ENCODE measurements around the gene DOK5. TPM values are rescaled to one million over a fixed set of nuclear protein-coding genes. Genes with fewer than 3 reads are reported as not detected.

DOK5 gene
- polyA plus RNA-seq, 1 of the 3 experiments (the other 2 are of a cell fraction): 12.4 TPM

GRCh38 chr20:54646156-54646517 is 170.7 kb downstream of the DOK5 start:
- H3K9me3 ChIP-seq: no peaks in the 10 kb centered on the region
- H2AFZ ChIP-seq (ENCODE audit: low read depth): no peak overlapping the region
- no peak overlapping the region for H3K9ac ChIP-seq
- WGBS (ENCODE audit: low lambda C conversion rate): 42% methylated on average over 4 of the region's 4 CpGs
- CTCF ChIA-PET: interaction anchor here (0.7 to 1.8 kb wide), 14 partner anchors 13 to 1605 kb away, joined by 3 to 14 read pairs (median 4); partner anchors contain the start of gene PFDN4
- H3K27ac ChIP-seq (ENCODE audit: low read depth in 2 of 2, low read length in 1 of 2): no peak overlapping the region
- peaks cover 0 to 9% of the 10 kb centered on the region in 2 experiments; a peak in 2 of 4 replicates for H3K4me1 ChIP-seq (ENCODE audit: control insufficient read depth in 1 of 2, insufficient read depth in 2 of 2, low read depth in 1 of 2, low read length in 1 of 2)
- no peaks in the 10 kb centered on the region for H3F3A ChIP-seq (replicated peaks; ENCODE audit: insufficient read depth)
- no peaks in the 10 kb centered on the region for H4K20me1 ChIP-seq (ENCODE audit: insufficient read depth)
- POLR2A ChIA-PET: no interaction called here
- H3K4me2 ChIP-seq: no peak overlapping the region
- H3K36me3 ChIP-seq (replicated peaks in 1 of 2; ENCODE audit: control insufficient read depth in 1 of 2, insufficient read depth in 2 of 2, low read length in 1 of 2): no peaks in the 10 kb centered on the region
- no peak overlapping the region for H3K4me3 ChIP-seq (ENCODE audit: low read depth in 2 of 2, low read length in 1 of 2)
- H3K27me3 ChIP-seq (ENCODE audit: insufficient read depth): no peaks in the 10 kb centered on the region
- H3K79me2 ChIP-seq (ENCODE audit: insufficient read depth): no peaks in the 10 kb centered on the region
- no peak for TF ChIP-seq NRF1 (IDR thresholded peaks at IDR 0.05; ENCODE audit: low read depth, low read length)
- no peaks in the 10 kb centered on the region for H3K9me2 ChIP-seq
- no peak for DNase-seq

GRCh38 chr20:54648421-54649142 is 173.2 kb downstream of the DOK5 start:
- H3K9me3 ChIP-seq: no peaks in the 10 kb centered on the region
- H3K4me3 ChIP-seq (ENCODE audit: low read depth in 2 of 2, low read length in 1 of 2): no peak overlapping the region
- no peaks in the 10 kb centered on the region for H3F3A ChIP-seq (replicated peaks; ENCODE audit: insufficient read depth)
- no peaks in the 10 kb centered on the region for H3K9me2 ChIP-seq
- H3K27ac ChIP-seq (ENCODE audit: low read depth in 2 of 2, low read length in 1 of 2): no peak overlapping the region
- CTCF ChIA-PET: interaction anchor here (0.6 to 3.8 kb wide), 18 partner anchors 8 to 1910 kb away, joined by 3 to 24 read pairs (median 5); no protein-coding TSS in a partner anchor
- 54% methylated on average over 9 of the region's 9 CpGs for WGBS (ENCODE audit: low lambda C conversion rate)
- H3K79me2 ChIP-seq (ENCODE audit: insufficient read depth): no peaks in the 10 kb centered on the region
- POLR2A ChIA-PET: no interaction called here
- no peak overlapping the region for H3K4me2 ChIP-seq
- no peaks in the 10 kb centered on the region for H3K27me3 ChIP-seq (ENCODE audit: insufficient read depth)
- H3K4me1 ChIP-seq (ENCODE audit: control insufficient read depth in 1 of 2, insufficient read depth in 2 of 2, low read depth in 1 of 2, low read length in 1 of 2): peaks cover 0 to 3% of the 10 kb centered on the region in 2 experiments; a peak in 1 of 4 replicates
- H3K36me3 ChIP-seq (replicated peaks in 1 of 2; ENCODE audit: control insufficient read depth in 1 of 2, insufficient read depth in 2 of 2, low read length in 1 of 2): no peaks in the 10 kb centered on the region
- H2AFZ ChIP-seq (ENCODE audit: low read depth): no peak overlapping the region
- no peak overlapping the region for H3K9ac ChIP-seq
- DNase-seq: no peak
- H4K20me1 ChIP-seq (ENCODE audit: insufficient read depth): no peaks in the 10 kb centered on the region
- TF ChIP-seq NRF1 (IDR thresholded peaks at IDR 0.05; ENCODE audit: low read depth, low read length) (no peak), USF2 (IDR thresholded peaks at IDR 0.05; ENCODE audit: borderline replicate concordance, low read depth, low read length) (no peak), ZBTB33 (IDR thresholded peaks at IDR 0.05; ENCODE audit: borderline replicate concordance, low read depth) (no peak), JUND (IDR thresholded peaks at IDR 0.05) (no peak), EP300 (IDR thresholded peaks at IDR 0.05; ENCODE audit: borderline replicate concordance in 1 of 2, low read depth in 1 of 2, low read length in 1 of 2) (no peak), IRF3 (IDR thresholded peaks at IDR 0.05; ENCODE audit: low read depth, low read length) (no peak), SMC3 (IDR thresholded peaks at IDR 0.05; ENCODE audit: low read depth, low read length) (no peak), MXI1 (IDR thresholded peaks at IDR 0.05; ENCODE audit: low read depth, low read length) (no peak), RAD21 (IDR thresholded peaks at IDR 0.05; ENCODE audit: low read length) (no peak), TAF1 (IDR thresholded peaks at IDR 0.05; ENCODE audit: borderline replicate concordance, low read depth, low read length) (no peak), FOSL2 (IDR thresholded peaks at IDR 0.05; ENCODE audit: borderline replicate concordance, low read depth) (no peak), MAX (IDR thresholded peaks at IDR 0.05; ENCODE audit: low read depth) (no peak), FOXM1 (IDR thresholded peaks at IDR 0.05; ENCODE audit: low read depth) (no peak), FOXJ3 (CRISPR knock-in tag; IDR thresholded peaks at IDR 0.05) (no peak), GABPA (IDR thresholded peaks at IDR 0.05; ENCODE audit: low read depth) (no peak), CHD2 (IDR thresholded peaks at IDR 0.05; ENCODE audit: low read length, partially characterized antibody) (no peak), NFIC (IDR thresholded peaks at IDR 0.05; ENCODE audit: borderline replicate concordance) (no peak), EZH2phosphoT487 (IDR thresholded peaks at IDR 0.05; ENCODE audit: borderline replicate concordance, low read depth) (no peak)
